Skin of body (tissue), 2 donors: ENCODE data around the gene B4GALNT4. TPM values are rescaled to one million over a fixed set of nuclear protein-coding genes. Genes with fewer than 3 reads are reported as not detected.
"Not testable (repeated sequence)": the region's sequence is repeated elsewhere in the genome, so short reads cannot be mapped to it uniquely, and the experiment has no call there.

ENCODE experiments used
- DNase-seq: peaks from one replicate; lab custom pipeline; 2025; lab: John Stamatoyannopoulos, UW
- total RNA-seq: library from RNA; depleted of rRNA; stranded (reverse); fragments of >200 nt; gene quantifications from one replicate; pipeline ENCODE4 v1.2.3, GENCODE V29; 2014

Gene B4GALNT4
- total RNA-seq, 1 donor from 2014 or later, result 10.8 TPM

- no peak for DNase-seq
Measured at GRCh38 chr11:405954-406795, 36.9 kb downstream of the B4GALNT4 start.

GRCh38 chr11:406796-407650 lies 37.7 kb downstream of the B4GALNT4 start:
- peak; percentile 60 for DNase-seq

- no peak for DNase-seq
Measured at GRCh38 chr11:407651-408123, 38.4 kb downstream of the B4GALNT4 start.

- DNase-seq, result no peak
Measured at GRCh38 chr11:408154-409007, 39.1 kb downstream of the B4GALNT4 start.

GRCh38 chr11:409008-409599 lies 39.8 kb downstream of the B4GALNT4 start:
- DNase-seq, result no peak

- DNase-seq, result no peak
Measured at GRCh38 chr11:409600-410483, 40.5 kb downstream of the B4GALNT4 start.

- not testable (repeated sequence) for DNase-seq
Measured at GRCh38 chr11:410711-411110, 41.4 kb downstream of the B4GALNT4 start.

GRCh38 chr11:411520-411919 lies 42.2 kb downstream of the B4GALNT4 start:
- DNase-seq, result not testable (repeated sequence)

GRCh38 chr11:412641-413119 lies 43.4 kb downstream of the B4GALNT4 start:
- DNase-seq, result no peak

- DNase-seq, result no peak
Measured at GRCh38 chr11:413120-414081, 44.1 kb downstream of the B4GALNT4 start.

- no peak for DNase-seq
Measured at GRCh38 chr11:414318-414857, 45.1 kb downstream of the B4GALNT4 start.

- no peak for DNase-seq
Measured at GRCh38 chr11:415640-416041, 46.3 kb downstream of the B4GALNT4 start.

- DNase-seq, result no peak
Measured at GRCh38 chr11:416051-416756, 46.9 kb downstream of the B4GALNT4 start.

GRCh38 chr11:416757-417621 lies 47.7 kb downstream of the B4GALNT4 start:
- DNase-seq, result no peak

- no peak for DNase-seq
Measured at GRCh38 chr11:417652-418342, 48.5 kb downstream of the B4GALNT4 start.
